Kasumi-1 (cell line): Measurements from ENCODE around the gene MAN1A1.
A peak's percentile ranks its signal among the peaks of the same experiment; 100 is the strongest.

Experiments used
- DNase-seq, 2 experiments: peaks; one replicate each; lab custom pipeline; 2025; lab: John Stamatoyannopoulos, UW

Gene MAN1A1

DNA sequence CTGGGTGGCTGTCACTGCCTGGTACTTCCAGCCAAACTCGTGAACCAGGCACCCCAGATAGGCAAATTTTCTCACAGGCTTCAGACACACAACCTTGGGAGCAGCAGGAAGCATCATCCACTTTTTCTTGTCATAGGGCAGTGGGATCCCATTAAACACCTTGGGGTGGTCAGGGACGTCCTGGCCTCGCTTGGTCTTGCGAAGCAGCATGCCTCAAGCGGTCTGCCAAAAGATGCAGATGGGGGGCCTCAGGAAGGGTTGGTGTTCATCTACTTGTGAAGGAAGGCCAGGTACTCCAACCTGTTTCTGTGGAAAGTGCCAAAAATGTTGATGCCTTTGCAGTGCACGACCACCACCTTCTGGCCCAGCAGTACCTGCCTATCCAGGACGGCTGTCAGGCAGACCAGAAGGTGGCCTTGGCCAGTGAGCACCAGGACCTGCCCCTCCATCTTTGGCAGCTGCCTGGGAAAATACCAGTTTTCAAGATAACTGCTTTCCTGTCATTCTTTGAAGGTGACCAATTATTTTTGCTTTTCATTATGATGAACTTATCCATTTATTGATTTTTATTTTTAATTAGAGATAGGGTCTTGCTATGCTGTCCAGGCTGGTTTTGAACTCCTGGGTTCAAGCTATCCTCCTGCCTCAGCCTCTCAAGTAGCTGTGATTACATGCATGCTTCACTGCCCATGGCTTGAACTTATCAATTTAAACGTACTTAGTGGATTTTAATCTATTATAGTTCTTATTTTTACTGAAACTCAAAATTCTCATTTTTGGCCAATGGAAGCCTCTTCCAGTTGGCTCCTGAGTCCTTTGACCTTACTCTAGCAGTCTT, 80.1 kb downstream of the MAN1A1 start:
- DNase-seq: no peak

GRCh38 chr6:119267126-119267905, 82.2 kb downstream of the MAN1A1 start:
- DNase-seq: peak; percentile 33 to 37

- DNase-seq: no peak
These were observed 84.6 kb downstream of the MAN1A1 start for GRCh38 chr6:119264854-119265397.

DNA sequence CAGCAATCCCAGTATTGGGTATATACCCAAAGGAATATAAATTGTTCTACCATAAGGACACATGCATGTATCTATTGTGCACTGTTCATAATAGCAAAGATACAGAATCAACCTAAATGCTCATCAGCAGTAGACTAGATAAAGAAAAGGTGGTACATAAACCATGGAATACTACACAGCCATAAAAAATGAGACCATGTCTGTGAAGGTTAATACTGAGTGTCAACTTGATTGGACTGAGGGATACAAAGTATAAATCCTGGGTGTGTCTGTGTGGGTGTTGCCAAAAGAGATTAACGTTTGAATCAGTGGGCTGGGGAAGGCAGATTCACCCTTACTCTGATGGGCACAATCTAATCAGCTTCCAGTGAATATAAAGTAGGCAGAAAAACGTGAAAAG, 86.9 kb downstream of the MAN1A1 start:
- no peak for DNase-seq

GRCh38 chr6:119261944-119262284, 87.6 kb downstream of the MAN1A1 start:
- no peak for DNase-seq

DNA sequence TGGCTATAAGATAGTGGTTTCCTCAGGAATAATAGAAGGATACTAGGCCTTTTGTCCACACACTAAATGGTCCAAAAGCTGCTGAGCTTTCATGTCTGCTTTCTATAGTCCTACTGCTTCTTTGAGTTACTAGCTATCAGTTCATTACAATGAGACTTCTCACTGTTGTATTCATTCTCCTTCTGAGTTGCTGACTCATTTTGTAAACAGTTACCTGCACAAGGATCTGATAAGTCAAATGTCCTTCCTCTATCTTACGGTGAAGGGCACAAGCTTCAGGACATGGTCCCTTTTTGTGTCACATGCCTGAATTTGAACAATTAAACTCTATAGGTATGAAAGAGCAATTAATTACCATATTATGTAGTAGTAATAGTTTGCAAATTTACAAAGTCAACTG, 90.5 kb downstream of the MAN1A1 start:
- no peak for DNase-seq

- no peak for DNase-seq
These were observed 91.8 kb downstream of the MAN1A1 start for GRCh38 chr6:119257726-119258125.

GRCh38 chr6:119256978-119257462, 92.5 kb downstream of the MAN1A1 start:
- no peak for DNase-seq

DNA sequence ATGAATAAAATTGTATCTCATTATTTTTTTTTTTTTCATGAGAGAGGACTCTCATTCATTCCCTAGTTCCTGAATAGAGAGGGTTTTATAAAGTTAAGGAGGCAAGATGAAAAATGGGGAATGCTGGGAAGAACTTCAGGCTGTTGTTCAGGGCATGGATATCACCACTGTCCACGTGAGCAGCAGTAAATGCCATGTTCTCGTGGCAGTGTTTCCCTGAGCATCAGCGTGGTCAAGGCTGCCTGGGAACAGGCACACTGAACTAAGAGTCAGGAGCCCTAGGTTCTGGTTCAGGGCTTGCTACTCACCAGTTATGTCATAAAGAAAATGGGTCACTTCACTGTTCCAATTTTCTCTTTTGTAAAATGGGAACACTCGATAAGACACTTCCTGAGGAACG, 93.2 kb downstream of the MAN1A1 start:
- DNase-seq: no peak

GRCh38 chr6:119255492-119255891, 94.1 kb downstream of the MAN1A1 start:
- no peak for DNase-seq

DNA sequence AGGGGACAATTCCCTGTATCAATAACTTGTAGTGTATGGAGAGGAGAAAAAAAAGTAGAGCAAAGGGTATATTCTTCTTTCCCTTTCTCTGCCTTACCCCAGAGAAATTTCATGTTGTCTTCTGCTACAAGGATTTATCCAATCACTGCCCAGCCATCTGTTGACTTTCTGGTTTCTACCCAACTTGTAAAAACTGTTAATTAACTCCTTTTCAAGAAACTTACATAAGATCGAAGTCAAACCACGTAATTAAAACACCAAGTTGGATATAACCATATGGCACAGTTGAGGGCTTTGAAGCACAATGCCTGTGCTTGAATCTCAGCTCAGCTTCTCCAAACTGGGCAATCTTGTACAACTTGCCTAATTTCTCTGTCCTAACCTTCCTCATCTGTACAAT, 99.5 kb downstream of the MAN1A1 start:
- DNase-seq: no peak

DNA sequence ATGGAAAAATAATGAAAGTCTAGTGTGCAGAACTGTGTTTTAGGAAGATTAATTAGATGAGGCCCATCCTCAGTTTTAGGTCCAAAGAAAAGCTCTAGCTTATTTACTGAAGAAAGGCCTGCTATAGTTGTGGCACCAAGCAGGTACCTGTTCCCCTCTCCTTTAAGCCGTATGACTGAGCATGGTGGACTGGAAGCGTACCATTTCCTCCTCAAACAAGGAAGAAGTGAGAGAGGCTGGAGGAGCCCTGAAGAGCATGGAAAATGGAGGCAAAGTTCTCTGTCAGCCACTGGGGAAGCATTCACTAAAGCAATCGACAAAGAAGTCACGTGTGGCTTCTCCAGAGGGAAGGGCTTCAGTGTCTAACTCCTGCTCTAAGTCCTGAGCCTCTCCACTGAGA, 100.2 kb downstream of the MAN1A1 start:
- DNase-seq: no peak

DNA sequence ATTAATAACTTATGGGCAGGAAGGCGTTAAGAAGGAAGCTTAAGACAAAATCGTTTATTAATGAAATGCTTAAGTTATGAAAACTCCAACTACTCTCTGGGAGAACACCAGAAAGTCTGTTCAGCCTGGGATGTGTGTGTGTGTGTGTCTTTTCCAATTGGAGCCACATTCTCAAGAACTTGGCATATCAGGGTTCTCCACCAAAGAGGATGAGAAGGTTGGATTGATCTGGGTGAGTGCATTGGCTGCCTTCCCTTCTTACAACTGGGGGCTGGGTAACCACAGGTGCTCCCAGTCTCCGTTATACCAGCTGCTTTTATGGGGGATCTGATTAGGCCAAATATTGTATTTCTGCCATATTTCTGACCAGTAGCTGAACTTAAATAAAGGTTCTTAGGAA, 102.1 kb downstream of the MAN1A1 start:
- DNase-seq: no peak

DNA sequence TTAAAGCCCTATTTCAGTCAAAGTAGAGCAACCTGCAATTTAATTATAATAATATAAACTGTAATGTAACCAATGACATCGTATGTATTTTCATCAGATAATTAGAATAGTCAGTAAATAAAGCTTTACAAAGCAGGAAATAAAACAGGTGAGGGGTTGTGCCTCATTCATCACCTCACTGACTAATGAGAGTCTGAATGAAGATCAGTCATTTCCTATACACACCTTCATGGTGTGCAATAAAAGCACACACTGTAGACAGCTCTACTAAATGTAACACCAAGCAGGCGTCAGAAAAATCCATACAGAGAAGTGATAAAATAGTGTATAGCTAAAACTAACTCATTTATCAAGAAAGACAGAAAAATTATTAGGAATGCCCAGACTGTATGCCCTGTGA, 105.9 kb downstream of the MAN1A1 start:
- no peak for DNase-seq

- DNase-seq: no peak
These were observed 106.5 kb downstream of the MAN1A1 start for GRCh38 chr6:119243037-119243436.

DNA sequence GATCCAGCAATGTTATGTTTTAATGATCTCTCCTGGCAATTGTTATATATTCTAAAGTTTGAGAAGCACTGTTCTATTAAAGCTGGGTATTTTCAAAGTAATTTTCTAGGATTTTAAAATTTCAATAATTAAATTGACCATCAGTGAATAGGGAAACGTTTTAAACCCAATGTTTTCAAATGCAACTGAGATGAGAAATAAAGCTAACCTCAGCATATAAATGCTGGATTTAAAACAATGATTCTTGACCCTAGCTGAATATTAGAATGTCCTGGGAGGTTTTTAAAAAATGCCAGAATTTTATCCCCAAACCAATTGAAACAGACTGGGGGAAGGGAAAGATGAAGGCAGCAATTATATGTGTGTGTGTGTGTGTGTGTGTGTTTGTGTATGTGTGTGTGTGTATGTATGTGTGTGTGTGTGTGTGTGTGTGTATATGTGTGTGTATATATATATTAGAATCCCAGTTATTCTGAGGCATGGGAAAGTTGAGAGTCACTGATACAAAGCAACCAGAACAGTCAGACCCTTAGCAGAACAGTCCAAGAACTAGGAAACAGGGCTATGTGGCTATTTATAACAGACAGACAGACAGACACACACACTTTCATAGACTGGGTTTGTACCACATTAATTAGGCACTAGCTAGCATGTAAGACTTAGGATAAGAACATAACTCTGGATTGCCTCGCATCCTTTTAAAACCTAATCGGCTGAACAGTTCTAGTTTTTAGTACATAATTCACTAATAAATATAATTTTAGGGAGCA, 107.8 kb downstream of the MAN1A1 start:
- DNase-seq: no peak

DNA sequence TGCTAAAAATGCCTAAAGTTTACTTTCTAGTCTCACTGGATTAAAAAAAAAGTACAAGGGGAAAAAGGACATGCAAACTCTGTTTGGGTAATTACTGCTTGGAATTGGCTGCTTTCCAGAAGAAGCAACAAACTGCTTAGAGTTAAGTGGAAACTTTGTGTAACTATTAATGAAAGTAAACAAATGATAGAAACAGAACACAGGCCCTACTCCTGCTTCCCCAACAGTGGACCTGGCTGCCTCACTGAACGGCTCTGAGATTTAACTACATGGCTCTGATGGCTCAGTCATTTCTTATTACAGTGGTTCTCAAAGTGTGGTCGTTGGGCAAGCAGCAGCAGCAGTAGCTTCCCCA, 108.5 kb downstream of the MAN1A1 start:
- no peak for DNase-seq

DNA sequence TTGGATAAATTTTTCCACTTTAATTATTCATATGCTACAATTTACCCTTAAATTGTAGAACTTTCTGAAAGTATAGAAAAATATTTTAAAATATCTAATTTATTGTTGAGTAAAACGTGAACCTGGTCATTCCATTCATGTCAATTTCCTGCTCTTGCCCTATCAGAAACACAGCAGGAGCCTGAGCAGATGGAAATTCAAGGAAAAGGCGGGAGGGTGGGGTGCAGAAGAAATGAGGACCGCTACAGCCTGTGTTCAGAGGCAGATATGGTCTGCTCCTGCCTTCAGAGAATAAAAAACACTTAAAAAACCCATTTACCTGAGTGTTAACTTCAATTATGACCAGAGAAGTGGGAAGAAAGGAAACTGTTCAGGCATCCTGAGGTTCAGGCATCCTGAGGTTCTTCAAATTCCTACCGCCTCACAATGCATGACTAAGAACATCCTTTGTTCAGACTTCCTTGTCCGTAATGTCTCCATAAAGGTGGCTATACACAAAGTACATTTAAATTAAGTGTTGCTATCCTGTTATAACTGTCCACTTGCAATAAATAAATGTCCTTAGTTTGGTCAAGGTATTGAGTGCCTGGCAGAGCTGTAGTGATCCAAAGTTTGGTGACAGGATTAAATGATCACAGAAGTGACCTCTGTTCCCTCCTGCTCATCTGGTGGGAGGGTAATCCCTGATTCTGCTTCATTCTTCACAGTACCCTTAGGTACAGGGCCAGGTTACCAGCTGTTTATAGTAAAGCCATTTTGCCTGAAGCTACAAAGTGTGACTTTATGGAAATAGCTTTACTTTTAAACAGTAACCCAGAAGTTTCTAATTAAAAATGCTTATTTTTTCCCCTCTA, 109.1 kb downstream of the MAN1A1 start:
- DNase-seq: no peak

GRCh38 chr6:119237177-119237715, 112.3 kb downstream of the MAN1A1 start:
- DNase-seq: peak; percentile 26 to 43

DNA sequence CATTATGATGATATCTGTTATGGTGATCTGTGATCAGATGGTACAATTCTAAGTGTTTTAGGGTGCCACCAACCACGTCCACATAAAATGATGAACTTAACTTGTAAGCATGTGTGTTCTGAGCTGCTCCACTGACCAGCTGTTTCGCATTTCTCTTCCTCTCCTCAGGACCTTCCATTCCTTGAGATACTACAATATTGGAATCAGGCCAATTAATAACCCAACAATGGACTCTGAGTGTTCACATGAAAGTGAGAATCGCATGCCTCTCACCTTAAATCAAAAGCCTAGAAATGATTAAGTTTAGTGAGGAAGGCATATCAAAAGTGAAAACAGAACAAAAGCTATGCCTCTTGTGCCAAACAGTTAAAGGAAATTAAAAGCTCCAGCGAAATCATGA, 114.6 kb downstream of the MAN1A1 start:
- no peak for DNase-seq

- no peak for DNase-seq
These were observed 115.1 kb downstream of the MAN1A1 start for GRCh38 chr6:119234457-119234856.
